HG02970 (cell line): ENCODE results near the gene OTUB2.

ENCODE experiments used
- ATAC-seq: cut with Tn5 transposase; IDR thresholded peaks from one replicate; pipeline ENCODE4 v1.9.1; 2021; ENCODE audit warnings: mild to moderate bottlenecking, moderate library complexity, moderate number of reproducible peaks; ENCODE audit not compliant: unreplicated experiment, low FRiP score

OTUB2 gene

GRCh38 chr14:94088516-94088915, 62.4 kb downstream of the OTUB2 start:
- no peak for ATAC-seq

GRCh38 chr14:94089479-94089878, 63.3 kb downstream of the OTUB2 start:
- ATAC-seq = no peak

- ATAC-seq = no peak
Observed at GRCh38 chr14:94093418-94093817, 67.3 kb downstream of the OTUB2 start.

- no peak for ATAC-seq
Observed at GRCh38 chr14:94097091-94097490, 71.0 kb downstream of the OTUB2 start.
